ENCODE data around the gene MLLT10.

MLLT10 gene

DNA sequence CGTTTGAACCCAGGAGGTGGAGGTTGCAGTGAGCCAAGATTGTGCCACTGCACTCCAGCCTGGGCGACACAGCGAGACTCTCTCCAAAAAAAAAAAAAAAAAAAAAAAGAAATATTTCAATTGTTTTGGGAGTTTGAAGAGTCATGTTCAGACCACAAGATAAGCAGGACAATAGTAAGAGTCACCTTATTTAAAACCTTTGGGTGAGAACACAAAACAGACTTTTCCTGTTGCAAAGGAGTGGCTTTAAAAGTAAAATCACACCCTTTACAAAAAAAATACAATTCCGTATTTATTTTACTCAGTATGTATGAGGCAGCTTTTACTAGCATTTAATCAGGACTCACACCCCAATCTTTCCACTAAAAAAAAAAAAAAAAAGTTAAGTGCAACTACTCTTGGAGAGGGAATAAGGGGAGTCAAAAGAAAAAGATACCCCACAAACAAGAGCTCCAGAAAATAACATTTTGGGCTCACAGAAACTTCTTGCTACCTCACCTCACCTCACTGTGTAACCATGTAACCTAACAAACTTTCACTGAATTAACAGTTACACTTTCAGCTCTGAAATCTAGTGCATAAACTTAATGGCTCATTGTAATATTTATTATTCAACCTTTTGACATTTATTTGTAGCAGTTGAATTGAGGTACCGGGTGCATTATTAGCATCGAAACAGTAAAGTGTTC, 19.8 kb upstream of the MLLT10 start:
- TF ChIP-seq FOXP2 (optimal IDR thresholded peaks at IDR 0.05; ENCODE audit: borderline replicate concordance, extremely low read depth, extremely low read length, insufficient read depth) = no peak

GRCh38 chr10:21514818-21515351, 19.1 kb upstream of the MLLT10 start:
- TF ChIP-seq TAF1 (IDR thresholded peaks at IDR 0.05; ENCODE audit: borderline replicate concordance, insufficient read depth, low read length) = no peak
- peak; percentile 59; the same call in 1 of the 2 replicates for TF ChIP-seq SIN3A (IDR thresholded peaks at IDR 0.05; ENCODE audit: borderline replicate concordance, insufficient read depth, low read length)
- 0 out of 4 replicates have a peak, but pooled peaks of 1 of the 2 experiments have one; percentile 17 for TF ChIP-seq REST (IDR thresholded peaks at IDR 0.05; ENCODE audit: insufficient read depth in 1 of 2, low read depth in 2 of 2, low read length in 2 of 2)
- no peak for TF ChIP-seq POLR2AphosphoS5 (IDR thresholded peaks at IDR 0.05; ENCODE audit: low read depth, low read length)
- TF ChIP-seq FOXP2 (optimal IDR thresholded peaks at IDR 0.05; ENCODE audit: borderline replicate concordance, extremely low read depth, extremely low read length, insufficient read depth) = no peak

DNA sequence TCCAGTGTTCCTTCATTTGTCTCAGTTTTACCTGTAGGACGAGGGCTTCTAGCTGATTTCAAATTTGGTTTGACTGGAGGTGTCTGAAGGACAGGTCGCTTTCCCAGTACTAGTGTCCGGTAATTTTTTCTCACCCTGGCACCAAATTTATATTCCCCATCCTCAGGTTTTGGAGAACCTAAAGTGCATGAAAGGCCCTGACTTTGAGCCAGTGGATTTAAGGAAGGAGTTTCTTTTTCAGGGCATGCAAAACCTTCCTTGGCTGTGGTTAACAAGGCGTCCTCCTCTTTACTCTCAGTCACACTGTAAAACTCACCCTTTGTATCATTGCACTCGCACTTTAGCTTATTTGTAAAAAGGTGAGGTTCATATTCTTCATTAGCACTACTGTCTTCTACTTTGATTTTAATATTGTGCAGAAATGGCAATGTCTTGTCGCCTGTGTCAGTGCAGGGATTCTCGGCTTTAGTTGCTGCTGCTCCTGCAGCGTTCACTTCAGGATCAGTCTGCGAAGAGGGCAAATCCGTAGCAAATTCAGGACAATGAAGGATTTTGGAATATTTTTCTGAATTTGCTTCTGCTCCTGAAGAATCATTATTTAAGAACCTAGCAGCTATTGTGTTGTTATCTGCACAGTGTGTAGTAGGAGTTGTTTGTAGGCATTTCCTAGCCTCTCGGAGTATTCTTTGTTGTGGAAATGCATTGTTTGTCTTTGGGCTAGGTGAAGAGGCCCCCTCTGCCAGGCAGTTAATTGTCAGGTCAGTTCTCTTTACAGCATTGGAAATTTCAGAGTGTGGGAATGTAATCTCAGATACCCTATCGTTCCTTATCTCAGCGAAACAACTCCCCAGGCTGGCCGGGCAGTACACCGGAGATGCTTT, 18.4 kb upstream of the MLLT10 start:
- TF ChIP-seq FOXP2 (optimal IDR thresholded peaks at IDR 0.05; ENCODE audit: borderline replicate concordance, extremely low read depth, extremely low read length, insufficient read depth) (no peak), TAF1 (IDR thresholded peaks at IDR 0.05; ENCODE audit: borderline replicate concordance, insufficient read depth, low read length) (no peak), REST (IDR thresholded peaks at IDR 0.05; ENCODE audit: insufficient read depth in 1 of 2, low read depth in 2 of 2, low read length in 2 of 2) (0 out of 4 replicates have a peak, but pooled peaks of 1 of the 2 experiments have one; percentile 3), POLR2AphosphoS5 (IDR thresholded peaks at IDR 0.05; ENCODE audit: low read depth, low read length) (no peak), SIN3A (IDR thresholded peaks at IDR 0.05; ENCODE audit: borderline replicate concordance, insufficient read depth, low read length) (0 out of 2 replicates have a peak, but pooled peaks have one; percentile 6)

DNA sequence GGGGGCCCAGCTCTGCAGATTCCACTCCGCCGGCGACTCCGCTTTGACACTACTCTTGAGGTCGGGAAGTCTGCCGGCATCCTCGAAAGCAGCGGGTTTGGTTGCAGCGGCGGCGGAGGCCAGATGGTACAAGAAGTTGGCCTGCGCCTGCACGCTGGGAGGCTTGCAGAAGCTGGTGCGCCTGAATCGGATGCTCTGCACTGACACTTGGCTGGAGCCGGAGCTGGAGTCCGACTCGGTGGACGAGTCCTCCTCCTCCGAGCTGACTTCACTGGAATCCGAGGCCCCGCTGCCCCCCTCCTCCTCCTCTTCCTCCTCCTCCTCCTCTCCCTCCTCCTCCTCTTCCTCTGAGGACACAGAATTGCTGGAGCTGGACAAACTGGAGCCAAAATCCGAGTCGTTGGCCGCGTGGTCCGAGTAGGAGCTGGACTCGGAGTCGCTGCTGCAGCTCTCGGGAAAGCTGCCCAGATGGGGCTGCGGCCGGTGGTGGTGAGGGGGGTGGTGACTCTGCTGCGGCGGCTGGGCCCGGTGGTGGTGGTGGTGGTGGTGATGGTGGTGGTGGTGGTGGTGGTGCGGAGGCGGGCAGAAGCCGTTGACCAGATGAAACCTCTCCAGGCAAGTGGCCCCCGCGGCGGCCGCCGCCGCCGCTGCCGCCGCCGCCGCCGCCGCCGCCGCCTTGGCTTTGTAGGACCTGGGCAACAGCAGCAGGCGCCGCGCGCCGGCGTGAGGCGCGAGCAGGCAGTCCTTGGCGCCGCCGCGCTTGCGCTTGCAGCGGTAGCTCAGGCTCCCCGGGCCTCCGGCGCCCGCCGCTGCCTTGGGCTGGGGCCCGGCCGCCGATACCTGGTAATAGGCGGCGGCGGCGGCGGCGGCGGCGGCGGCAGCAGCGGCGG, 17.5 kb upstream of the MLLT10 start:
- no peak for TF ChIP-seq FOXP2 (optimal IDR thresholded peaks at IDR 0.05; ENCODE audit: borderline replicate concordance, extremely low read depth, extremely low read length, insufficient read depth)
- TF ChIP-seq TAF1 (IDR thresholded peaks at IDR 0.05; ENCODE audit: borderline replicate concordance, insufficient read depth, low read length) = no peak
- 0 out of 4 replicates have a peak, but pooled peaks of 1 of the 2 experiments have one; percentile 1 for TF ChIP-seq REST (IDR thresholded peaks at IDR 0.05; ENCODE audit: insufficient read depth in 1 of 2, low read depth in 2 of 2, low read length in 2 of 2)
- no peak for TF ChIP-seq POLR2AphosphoS5 (IDR thresholded peaks at IDR 0.05; ENCODE audit: low read depth, low read length)
- TF ChIP-seq SIN3A (IDR thresholded peaks at IDR 0.05; ENCODE audit: borderline replicate concordance, insufficient read depth, low read length) = 0 out of 2 replicates have a peak, but pooled peaks have one; percentile 3
